ENCODE results near the gene FCHSD2. TPM values are rescaled to one million over a fixed set of nuclear protein-coding genes. Genes with fewer than 3 reads are reported as not detected.

Gene FCHSD2
- total and polyA plus RNA-seq, 9 of the 15 experiments (the other 6 are each of a cell fraction or from before 2014, with no cell fraction given) = 1.8 to 14.7 (median 6.4) TPM

GRCh38 chr11:72807021-72807693 is 335.0 kb downstream of the FCHSD2 start (continued):
- TF ChIP-seq ZNF318 (IDR thresholded peaks at IDR 0.05; ENCODE audit: borderline replicate concordance in 1 of 2, low read depth in 1 of 2) (no peak), C11orf30 (IDR thresholded peaks at IDR 0.05; ENCODE audit: low read depth) (peak; percentile 51; the same call in 1 of the 2 replicates), KLF16 (IDR thresholded peaks at IDR 0.05) (no peak), ZNF668 (CRISPR knock-in tag; IDR thresholded peaks at IDR 0.05) (no peak), MYBL2 (IDR thresholded peaks at IDR 0.05; ENCODE audit: low read depth) (no peak), MYBL2 (CRISPR knock-in tag; IDR thresholded peaks at IDR 0.05; ENCODE audit: borderline replicate concordance) (no peak), E2F8 (IDR thresholded peaks at IDR 0.05; ENCODE audit: low read depth, partially characterized antibody) (no peak), MAFF (IDR thresholded peaks at IDR 0.05; ENCODE audit: low read length) (peak; percentile 58; the same call in 1 of the 2 replicates), MBD2 (IDR thresholded peaks at IDR 0.05; ENCODE audit: borderline replicate concordance, low read depth) (no peak), PTBP1 (IDR thresholded peaks at IDR 0.05; ENCODE audit: low read depth, low read length) (no peak)

All from K562 (cell line).